ENCODE data around the gene UBXN4. TPM values are rescaled to one million over a fixed set of nuclear protein-coding genes. Genes with fewer than 3 reads are reported as not detected.

The UBXN4 gene
- total RNA-seq, 3 donors from 2014 or later (not counting 1 experiment from before 2014, with no cell fraction given) = 129 to 153 (median 150) TPM

GRCh38 chr2:135817466-135817865 lies 75.8 kb downstream of the UBXN4 start:
- H3K4me1 Mint-ChIP-seq = peaks cover 6% of the 10 kb centered on the region in 2 donors
- H3K9me3 Mint-ChIP-seq = no peaks in the 10 kb centered on the region

GRCh38 chr2:135817951-135818350 lies 76.3 kb downstream of the UBXN4 start:
- no peaks in the 10 kb centered on the region for H3K9me3 Mint-ChIP-seq
- TF ChIP-seq CTCF (IDR thresholded peaks at IDR 0.05) = no peak
- DNase-seq (no peak), ATAC-seq (no peak)
- Histone ChIP-seq H3K4me1 (ENCODE audit: control insufficient read depth, insufficient read depth, low read length) (peaks cover 12% of the 10 kb centered on the region), H3K4me3 (ENCODE audit: low read length) (no peak overlapping the region), H3K27me3 (ENCODE audit: control insufficient read depth, insufficient read depth, low read length) (no peaks in the 10 kb centered on the region), H3K27ac (ENCODE audit: low read length) (no peak overlapping the region), H3K36me3 (ENCODE audit: control insufficient read depth, insufficient read depth, low read length) (no peaks in the 10 kb centered on the region), H3K9me3 (ENCODE audit: control insufficient read depth, insufficient read depth, low read length) (peaks cover 4% of the 10 kb centered on the region)
- no peak overlapping the region for H3K4me3 Mint-ChIP-seq
- no peak overlapping the region for H3K27ac Mint-ChIP-seq
- H3K36me3 Mint-ChIP-seq = no peaks in the 10 kb centered on the region
- H3K27me3 Mint-ChIP-seq (ENCODE audit: low read depth in 2 of 2) = no peaks in the 10 kb centered on the region
- intact Hi-C loops (cut with micrococcal nuclease) = no loop called here
- 79% methylated on average over 4 of the region's 4 CpGs for WGBS (ENCODE audit: insufficient coverage)
- peaks cover 6% of the 10 kb centered on the region in 2 donors for H3K4me1 Mint-ChIP-seq

More at GRCh38 chr2:135817466-135817865, 75.8 kb downstream of the UBXN4 start:
- WGBS (ENCODE audit: insufficient coverage) = 97% methylated on average over 18 of the region's 18 CpGs
- no peak overlapping the region for H3K4me3 Mint-ChIP-seq
- H3K36me3 ChIP-seq (ENCODE audit: control insufficient read depth, insufficient read depth, low read length) = no peaks in the 10 kb centered on the region
- H3K27ac ChIP-seq (ENCODE audit: low read length) = no peak overlapping the region
- intact Hi-C loops (cut with micrococcal nuclease) = no loop called here
- peaks cover 12% of the 10 kb centered on the region for H3K4me1 ChIP-seq (ENCODE audit: control insufficient read depth, insufficient read depth, low read length)
- no peaks in the 10 kb centered on the region for H3K27me3 ChIP-seq (ENCODE audit: control insufficient read depth, insufficient read depth, low read length)
- no peak overlapping the region for H3K27ac Mint-ChIP-seq
- H3K9me3 ChIP-seq (ENCODE audit: control insufficient read depth, insufficient read depth, low read length) = no peaks in the 10 kb centered on the region
- TF ChIP-seq CTCF (IDR thresholded peaks at IDR 0.05) = no peak
- ATAC-seq = no peak
- H3K36me3 Mint-ChIP-seq = no peaks in the 10 kb centered on the region
- no peak overlapping the region for H3K4me3 ChIP-seq (ENCODE audit: low read length)
- no peak for DNase-seq
- no peaks in the 10 kb centered on the region for H3K27me3 Mint-ChIP-seq (ENCODE audit: low read depth in 2 of 2)

- no peak for ATAC-seq
- no peaks in the 10 kb centered on the region for H3K9me3 Mint-ChIP-seq
- H3K36me3 Mint-ChIP-seq = no peaks in the 10 kb centered on the region
- H3K9me3 ChIP-seq (ENCODE audit: control insufficient read depth, insufficient read depth, low read length) = peaks cover 6% of the 10 kb centered on the region
- WGBS (ENCODE audit: insufficient coverage) = 86% methylated on average over 8 of the region's 8 CpGs
- DNase-seq = peak in 1 of 2 donors; percentile 31
- H3K4me1 ChIP-seq (ENCODE audit: control insufficient read depth, insufficient read depth, low read length) = peaks cover 12% of the 10 kb centered on the region
- intact Hi-C loops (cut with micrococcal nuclease) = no loop called here
- H3K4me1 Mint-ChIP-seq = peaks cover 6% of the 10 kb centered on the region in 2 donors
- no peak overlapping the region for H3K4me3 Mint-ChIP-seq
- H3K27ac Mint-ChIP-seq = no peak overlapping the region
- no peak overlapping the region for H3K27ac ChIP-seq (ENCODE audit: low read length)
- no peaks in the 10 kb centered on the region for H3K27me3 Mint-ChIP-seq (ENCODE audit: low read depth in 2 of 2)
- no peaks in the 10 kb centered on the region for H3K36me3 ChIP-seq (ENCODE audit: control insufficient read depth, insufficient read depth, low read length)
- H3K4me3 ChIP-seq (ENCODE audit: low read length) = no peak overlapping the region
- no peaks in the 10 kb centered on the region for H3K27me3 ChIP-seq (ENCODE audit: control insufficient read depth, insufficient read depth, low read length)
- TF ChIP-seq CTCF (IDR thresholded peaks at IDR 0.05) = no peak
These were observed 77.4 kb downstream of the UBXN4 start for GRCh38 chr2:135818937-135819610.

All from natural killer cell (primary cell).